Nephron progenitor cell (in vitro differentiated cells): Measurements from ENCODE around the gene TM9SF1.

Experiments
- DNase-seq: peaks from one replicate; pipeline ENCODE4 v3.0.0; 2021
- H3K27ac Mint-ChIP-seq: 2 replicates; pipeline ENCODE4 v1.8.0; 2021; ENCODE audit warnings: mild to moderate bottlenecking, moderate library complexity, mixed read lengths
- H3K27me3 Mint-ChIP-seq: 2 replicates; pipeline ENCODE4 v1.8.0; 2021; ENCODE audit warnings: mild to moderate bottlenecking, low read depth, mixed read lengths; ENCODE audit not compliant: poor library complexity
- H3K36me3 Mint-ChIP-seq: 2 replicates; pipeline ENCODE4 v1.8.0; 2021; ENCODE audit warnings: low read depth, mixed read lengths
- H3K4me1 Mint-ChIP-seq: 2 replicates; pipeline ENCODE4 v1.8.0; 2021; ENCODE audit warnings: mixed read lengths
- H3K4me3 Mint-ChIP-seq: 2 replicates; pipeline ENCODE4 v1.8.0; 2021; ENCODE audit warnings: mild to moderate bottlenecking, moderate library complexity, mixed read lengths
- H3K9me3 Mint-ChIP-seq: 2 replicates; pipeline ENCODE4 v1.8.0; 2021; ENCODE audit warnings: mild to moderate bottlenecking, moderate library complexity, mixed read lengths
- TF ChIP-seq, protein P1 (sequence below): fragments of 200-600 bp; sonication (generic); IDR thresholded peaks from 2 replicates; pipeline ENCODE4 v1.5.0; 2021; ENCODE audit warnings: antibody characterized with exemption

The TM9SF1 gene

DNA sequence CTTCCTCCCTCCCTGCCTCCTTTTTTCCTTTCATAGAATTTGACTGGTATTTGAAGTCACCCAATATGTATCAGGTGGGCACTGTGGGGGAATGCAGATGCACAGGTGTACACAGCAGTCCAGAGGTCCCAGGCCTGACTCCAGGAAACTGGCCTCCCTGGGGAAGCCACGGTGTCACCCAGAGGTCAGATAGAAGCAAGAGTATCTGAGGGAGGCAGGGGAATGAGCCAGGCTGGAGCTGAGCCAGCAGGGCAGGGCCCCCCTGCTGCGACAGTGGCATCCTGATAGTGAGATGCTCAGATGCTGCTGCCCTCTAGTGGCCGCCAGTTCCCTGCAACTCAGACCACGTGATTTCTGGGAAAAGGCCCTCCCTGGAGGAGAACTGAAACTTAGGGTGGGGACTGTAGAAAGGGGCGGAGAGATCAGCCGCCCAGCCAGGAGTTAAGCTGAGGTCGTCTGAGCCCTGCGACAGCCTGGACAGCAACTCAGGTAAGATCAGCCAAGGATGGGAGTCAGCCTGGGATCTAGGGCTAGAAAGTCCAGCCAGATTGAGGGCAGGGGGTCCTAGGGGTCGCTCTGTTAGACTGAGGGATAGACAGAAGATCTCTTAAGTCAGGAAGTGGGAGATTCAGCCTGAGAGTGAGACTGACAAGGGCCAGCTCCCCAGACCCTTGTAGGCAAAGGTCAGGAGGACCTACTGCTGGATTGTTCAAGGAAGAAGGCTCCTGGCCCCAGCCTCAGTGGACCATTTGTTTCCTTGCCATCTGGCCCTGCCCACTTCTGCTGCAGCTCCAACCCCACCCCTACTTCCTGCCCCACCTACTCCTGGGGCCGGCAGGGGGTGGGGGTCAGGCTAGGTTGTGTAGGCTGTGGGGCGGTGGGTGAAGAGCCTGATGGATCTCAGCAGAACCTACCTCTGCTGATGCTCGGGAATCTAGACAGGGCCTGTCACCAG lies 34.1 kb downstream of the TM9SF1 start, which contains the start of gene IRF9:
Gene IRF9 (plus strand): TSS at position 416 of the 955 bp plus-strand sequence. CDS start 880 bp downstream, outside the sequence.
- peaks cover 45% of the 10 kb centered on the region for H3K36me3 Mint-ChIP-seq
- no peaks in the 10 kb centered on the region for H3K27me3 Mint-ChIP-seq
- peak; percentile 99 for DNase-seq
- peaks cover 30% of the 10 kb centered on the region for H3K4me1 Mint-ChIP-seq
- H3K27ac Mint-ChIP-seq, result peak within 1 kb of the TSS; percentile 99
- TF ChIP-seq, protein P1, sequence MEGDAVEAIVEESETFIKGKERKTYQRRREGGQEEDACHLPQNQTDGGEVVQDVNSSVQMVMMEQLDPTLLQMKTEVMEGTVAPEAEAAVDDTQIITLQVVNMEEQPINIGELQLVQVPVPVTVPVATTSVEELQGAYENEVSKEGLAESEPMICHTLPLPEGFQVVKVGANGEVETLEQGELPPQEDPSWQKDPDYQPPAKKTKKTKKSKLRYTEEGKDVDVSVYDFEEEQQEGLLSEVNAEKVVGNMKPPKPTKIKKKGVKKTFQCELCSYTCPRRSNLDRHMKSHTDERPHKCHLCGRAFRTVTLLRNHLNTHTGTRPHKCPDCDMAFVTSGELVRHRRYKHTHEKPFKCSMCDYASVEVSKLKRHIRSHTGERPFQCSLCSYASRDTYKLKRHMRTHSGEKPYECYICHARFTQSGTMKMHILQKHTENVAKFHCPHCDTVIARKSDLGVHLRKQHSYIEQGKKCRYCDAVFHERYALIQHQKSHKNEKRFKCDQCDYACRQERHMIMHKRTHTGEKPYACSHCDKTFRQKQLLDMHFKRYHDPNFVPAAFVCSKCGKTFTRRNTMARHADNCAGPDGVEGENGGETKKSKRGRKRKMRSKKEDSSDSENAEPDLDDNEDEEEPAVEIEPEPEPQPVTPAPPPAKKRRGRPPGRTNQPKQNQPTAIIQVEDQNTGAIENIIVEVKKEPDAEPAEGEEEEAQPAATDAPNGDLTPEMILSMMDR, result peak; percentile 90
- no peaks in the 10 kb centered on the region for H3K9me3 Mint-ChIP-seq
- H3K4me3 Mint-ChIP-seq, result peak within 1 kb of the TSS; percentile 91

DNA sequence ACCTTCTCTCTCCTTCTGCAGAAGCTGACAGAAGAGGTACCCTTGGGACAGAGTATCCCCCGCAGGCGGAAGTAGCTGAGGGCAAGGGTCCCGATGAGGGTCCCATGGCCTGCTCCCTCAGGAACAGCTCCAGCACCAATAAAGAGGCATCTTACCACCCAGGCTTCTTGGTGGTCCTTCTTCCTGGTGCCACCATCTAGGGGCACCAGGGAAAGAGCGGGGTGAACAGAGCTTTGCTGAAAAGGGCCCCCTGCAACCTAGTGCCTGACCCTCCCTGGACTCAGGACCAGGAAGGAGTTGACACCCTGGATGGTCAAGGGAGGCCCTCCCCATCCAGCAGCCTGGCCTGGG lies 34.8 kb downstream of the TM9SF1 start:
- Mint-ChIP-seq H3K9me3 (no peaks in the 10 kb centered on the region), H3K27me3 (no peaks in the 10 kb centered on the region), H3K27ac (no peak overlapping the region), H3K36me3 (peaks cover 45% of the 10 kb centered on the region), H3K4me3 (no peak overlapping the region), H3K4me1 (peaks cover 30% of the 10 kb centered on the region)
- no peak for DNase-seq
- TF ChIP-seq, protein P1, result no peak

DNA sequence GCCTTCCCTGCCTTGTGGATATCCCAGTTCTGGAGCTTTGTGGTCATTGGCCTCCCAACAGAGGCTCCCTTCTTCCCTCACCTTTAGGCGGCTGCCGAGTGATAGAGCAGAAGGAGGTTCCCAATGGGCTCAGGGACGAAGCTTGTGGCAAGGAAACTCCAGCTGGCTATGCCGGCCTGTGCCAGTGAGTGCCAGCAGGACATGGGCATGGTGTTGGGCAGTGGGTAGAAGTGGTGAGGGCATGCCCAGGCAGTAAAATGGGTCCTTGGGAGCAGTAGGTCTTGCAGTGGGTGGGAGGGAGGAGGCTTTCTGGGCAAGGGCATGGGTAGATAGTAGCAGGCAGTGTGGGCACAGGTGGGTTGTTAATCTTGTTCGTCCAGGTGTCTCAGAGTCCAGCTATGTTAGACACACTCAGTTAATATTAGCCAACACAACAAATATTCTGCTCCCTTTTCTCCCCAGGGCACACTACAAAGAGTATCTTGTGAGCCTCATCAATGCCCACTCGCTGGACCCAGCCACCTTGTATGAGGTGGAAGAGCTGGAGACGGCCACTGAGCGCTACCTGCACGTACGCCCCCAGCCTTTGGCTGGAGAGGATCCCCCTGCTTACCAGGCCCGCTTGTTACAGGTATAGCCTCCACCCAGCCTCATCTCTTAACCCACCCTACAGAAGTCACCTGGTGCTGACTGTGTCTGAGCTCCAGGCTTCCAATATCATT lies 35.3 kb downstream of the TM9SF1 start:
- no peak overlapping the region for H3K27ac Mint-ChIP-seq
- H3K4me3 Mint-ChIP-seq, result no peak overlapping the region
- no peaks in the 10 kb centered on the region for H3K27me3 Mint-ChIP-seq
- peaks cover 30% of the 10 kb centered on the region for H3K4me1 Mint-ChIP-seq
- H3K9me3 Mint-ChIP-seq, result no peaks in the 10 kb centered on the region
- peaks cover 42% of the 10 kb centered on the region for H3K36me3 Mint-ChIP-seq
- TF ChIP-seq, protein P1, result no peak
- DNase-seq, result no peak

DNA sequence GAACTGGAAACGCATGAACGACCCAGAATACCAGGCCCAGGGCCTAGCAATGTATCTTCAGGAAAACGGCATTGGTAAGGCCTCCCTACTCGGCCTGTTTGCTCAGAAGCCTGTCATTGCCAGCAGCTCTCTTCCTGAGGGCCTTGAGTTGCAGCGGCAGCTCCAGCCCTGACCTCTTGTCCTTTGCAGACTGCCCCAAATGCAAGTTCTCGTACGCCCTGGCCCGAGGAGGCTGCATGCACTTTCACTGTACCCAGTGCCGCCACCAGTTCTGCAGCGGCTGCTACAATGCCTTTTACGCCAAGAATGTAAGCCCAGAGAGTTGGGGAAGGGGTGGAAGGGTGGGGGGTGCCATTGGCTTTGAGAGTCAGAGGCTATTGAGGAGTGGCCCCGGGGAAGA lies 37.9 kb downstream of the TM9SF1 start:
- peaks cover 48% of the 10 kb centered on the region for H3K36me3 Mint-ChIP-seq
- DNase-seq, result no peak
- TF ChIP-seq, protein P1, result no peak
- no peaks in the 10 kb centered on the region for H3K9me3 Mint-ChIP-seq
- H3K27ac Mint-ChIP-seq, result peak overlapping the region; percentile 39
- H3K4me3 Mint-ChIP-seq, result no peak overlapping the region
- no peaks in the 10 kb centered on the region for H3K27me3 Mint-ChIP-seq
- H3K4me1 Mint-ChIP-seq, result peaks cover 21% of the 10 kb centered on the region

DNA sequence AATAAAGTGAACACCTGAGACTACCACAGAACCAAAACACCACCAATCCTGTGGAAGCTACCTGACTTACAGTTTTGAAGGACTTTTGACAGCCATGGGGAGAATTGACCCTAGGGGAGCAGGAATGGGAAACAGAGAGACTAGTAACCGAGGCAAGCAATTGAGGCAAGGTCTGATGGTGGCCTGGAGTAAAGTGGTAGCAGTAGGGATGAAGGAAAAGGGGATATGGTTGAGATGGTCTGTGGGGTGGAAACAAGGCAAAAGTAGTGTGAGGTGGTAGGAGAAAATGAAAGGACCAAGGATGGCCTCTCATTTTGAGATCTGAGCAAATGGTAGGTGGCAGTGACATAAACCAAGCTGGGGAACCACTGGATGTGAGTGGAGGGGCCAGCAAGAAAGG lies 38.4 kb downstream of the TM9SF1 start:
- no peak for DNase-seq
- Mint-ChIP-seq H3K4me1 (peaks cover 16% of the 10 kb centered on the region), H3K27me3 (no peaks in the 10 kb centered on the region), H3K36me3 (peaks cover 49% of the 10 kb centered on the region), H3K27ac (peak overlapping the region; percentile 36), H3K4me3 (no peak overlapping the region), H3K9me3 (no peaks in the 10 kb centered on the region)
- TF ChIP-seq, protein P1, result no peak
